ENCODE results near the gene MYRFL. TPM values are rescaled to one million over a fixed set of nuclear protein-coding genes. Genes with fewer than 3 reads are reported as not detected.

Gene MYRFL
- total RNA-seq, 4 donors from 2014 or later = not detected

- ATAC-seq = no peak
- no peak for TF ChIP-seq POLR2AphosphoS5 (IDR thresholded peaks at IDR 0.05)
- no peak overlapping the region for H3K27ac ChIP-seq
- no peaks in the 10 kb centered on the region for H3K27me3 ChIP-seq
- no peaks in the 10 kb centered on the region for H3K9me3 ChIP-seq
- H3K36me3 ChIP-seq = no peaks in the 10 kb centered on the region
- no peak overlapping the region for H3K4me3 ChIP-seq
- H3K4me1 ChIP-seq = no peaks in the 10 kb centered on the region
Observed at GRCh38 chr12:69922999-69923398, 98.0 kb downstream of the MYRFL start.

GRCh38 chr12:69925291-69925690, 100.3 kb downstream of the MYRFL start:
- no peaks in the 10 kb centered on the region for H3K4me1 ChIP-seq
- WGBS, 2 donors (ENCODE audit: low coverage in 1 of 2) = 70 to 88% methylated on average over 1 to 2 of the region's 2 CpGs
- H3K4me3 ChIP-seq = no peak overlapping the region
- H3K36me3 ChIP-seq = no peaks in the 10 kb centered on the region
- no peaks in the 10 kb centered on the region for H3K9me3 ChIP-seq
- TF ChIP-seq POLR2A (IDR thresholded peaks at IDR 0.05) (no peak), POLR2AphosphoS5 (IDR thresholded peaks at IDR 0.05) (no peak), EP300 (IDR thresholded peaks at IDR 0.05) (no peak)
- TF ChIP-seq, protein P1, sequence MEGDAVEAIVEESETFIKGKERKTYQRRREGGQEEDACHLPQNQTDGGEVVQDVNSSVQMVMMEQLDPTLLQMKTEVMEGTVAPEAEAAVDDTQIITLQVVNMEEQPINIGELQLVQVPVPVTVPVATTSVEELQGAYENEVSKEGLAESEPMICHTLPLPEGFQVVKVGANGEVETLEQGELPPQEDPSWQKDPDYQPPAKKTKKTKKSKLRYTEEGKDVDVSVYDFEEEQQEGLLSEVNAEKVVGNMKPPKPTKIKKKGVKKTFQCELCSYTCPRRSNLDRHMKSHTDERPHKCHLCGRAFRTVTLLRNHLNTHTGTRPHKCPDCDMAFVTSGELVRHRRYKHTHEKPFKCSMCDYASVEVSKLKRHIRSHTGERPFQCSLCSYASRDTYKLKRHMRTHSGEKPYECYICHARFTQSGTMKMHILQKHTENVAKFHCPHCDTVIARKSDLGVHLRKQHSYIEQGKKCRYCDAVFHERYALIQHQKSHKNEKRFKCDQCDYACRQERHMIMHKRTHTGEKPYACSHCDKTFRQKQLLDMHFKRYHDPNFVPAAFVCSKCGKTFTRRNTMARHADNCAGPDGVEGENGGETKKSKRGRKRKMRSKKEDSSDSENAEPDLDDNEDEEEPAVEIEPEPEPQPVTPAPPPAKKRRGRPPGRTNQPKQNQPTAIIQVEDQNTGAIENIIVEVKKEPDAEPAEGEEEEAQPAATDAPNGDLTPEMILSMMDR (IDR thresholded peaks at IDR 0.05) = no peak
- H3K27me3 ChIP-seq = peaks cover 4% of the 10 kb centered on the region
- ATAC-seq = no peak
- no peak overlapping the region for H3K27ac ChIP-seq

GRCh38 chr12:69927164-69927563, 102.1 kb downstream of the MYRFL start:
- TF ChIP-seq, protein P1 (IDR thresholded peaks at IDR 0.05) = no peak
- no peak for TF ChIP-seq EP300 (IDR thresholded peaks at IDR 0.05)
- TF ChIP-seq POLR2AphosphoS5 (IDR thresholded peaks at IDR 0.05) = no peak
- no peak for TF ChIP-seq POLR2A (IDR thresholded peaks at IDR 0.05)
- WGBS, 2 donors (ENCODE audit: low coverage in 1 of 2) = 82% methylated on average over 4 of the region's 4 CpGs; no CpG with 5 or more reads in 1 of the 2 donors
- no peaks in the 10 kb centered on the region for H3K4me1 ChIP-seq

GRCh38 chr12:69929125-69929524, 104.1 kb downstream of the MYRFL start:
- H3K4me3 ChIP-seq = no peak overlapping the region
- peaks cover 4% of the 10 kb centered on the region for H3K27me3 ChIP-seq
- WGBS, 2 donors (ENCODE audit: low coverage in 1 of 2) = 67 to 83% methylated on average over 1 to 2 of the region's 2 CpGs
- TF ChIP-seq, protein P1 (IDR thresholded peaks at IDR 0.05) = no peak
- TF ChIP-seq POLR2A (IDR thresholded peaks at IDR 0.05) = no peak
- TF ChIP-seq POLR2AphosphoS5 (IDR thresholded peaks at IDR 0.05) = no peak
- TF ChIP-seq EP300 (IDR thresholded peaks at IDR 0.05) = no peak
- H3K4me1 ChIP-seq = no peaks in the 10 kb centered on the region
- H3K27ac ChIP-seq = no peak overlapping the region
- no peaks in the 10 kb centered on the region for H3K36me3 ChIP-seq
- H3K9me3 ChIP-seq = no peaks in the 10 kb centered on the region
- no peak for ATAC-seq

More at GRCh38 chr12:69927164-69927563, 102.1 kb downstream of the MYRFL start:
- H3K27ac ChIP-seq = no peak overlapping the region
- no peak for ATAC-seq
- H3K27me3 ChIP-seq = peaks cover 4% of the 10 kb centered on the region
- no peaks in the 10 kb centered on the region for H3K9me3 ChIP-seq
- no peaks in the 10 kb centered on the region for H3K36me3 ChIP-seq
- no peak overlapping the region for H3K4me3 ChIP-seq

DNA sequence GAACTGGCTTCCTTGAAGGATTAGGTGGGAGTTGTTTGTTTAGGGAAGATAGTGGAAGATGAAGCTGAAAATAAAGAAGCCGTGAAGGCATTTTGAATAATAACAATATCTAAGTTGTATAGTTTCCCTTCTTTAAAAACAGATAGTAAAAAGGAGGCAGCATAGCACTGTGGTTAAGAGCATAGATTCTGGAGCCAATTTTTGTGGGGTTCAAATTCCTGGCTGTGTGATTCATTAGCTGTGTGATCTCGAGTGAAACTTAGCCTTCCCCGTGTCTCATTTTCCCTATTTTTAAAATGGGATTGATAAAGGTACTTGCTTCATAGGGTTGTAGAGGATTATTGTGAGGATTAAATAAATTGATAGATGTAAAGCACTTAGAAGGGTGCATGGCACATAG, 104.5 kb downstream of the MYRFL start:
- WGBS, 2 donors (ENCODE audit: low coverage in 1 of 2) = 46 to 61% methylated on average over 2 to 3 of the region's 3 CpGs
- no peaks in the 10 kb centered on the region for H3K9me3 ChIP-seq
- H3K27me3 ChIP-seq = peaks cover 4% of the 10 kb centered on the region
- no peak for ATAC-seq
- no peak overlapping the region for H3K4me3 ChIP-seq
- H3K27ac ChIP-seq = no peak overlapping the region
- no peaks in the 10 kb centered on the region for H3K4me1 ChIP-seq
- H3K36me3 ChIP-seq = no peaks in the 10 kb centered on the region
- TF ChIP-seq, protein P1 (IDR thresholded peaks at IDR 0.05) = no peak
- TF ChIP-seq POLR2AphosphoS5 (IDR thresholded peaks at IDR 0.05) = no peak
- no peak for TF ChIP-seq EP300 (IDR thresholded peaks at IDR 0.05)
- TF ChIP-seq POLR2A (IDR thresholded peaks at IDR 0.05) = no peak

Measured in gastroesophageal sphincter (tissue), 4 donors.